ENCODE results near the gene TAF1C.
"Not testable (repeated sequence)": the region's sequence is repeated elsewhere in the genome, so short reads cannot be mapped to it uniquely, and the experiment has no call there.

TAF1C gene

GRCh38 chr16:84225126-84225525 lies 38.3 kb upstream of the TAF1C start:
- Histone ChIP-seq H3K4me3 (replicated peaks; ENCODE audit: low read depth, low read length) (no peak overlapping the region), H3K36me3 (ENCODE audit: control insufficient read depth, insufficient read depth, low read length) (no peaks in the 10 kb centered on the region), H3K27me3 (replicated peaks; ENCODE audit: control insufficient read depth, insufficient read depth, low read length) (no peaks in the 10 kb centered on the region; the same call in 1 of the 2 replicates)
- no peak for TF ChIP-seq CTCF (IDR thresholded peaks at IDR 0.05; ENCODE audit: insufficient read depth, low read length, poor library complexity, severe bottlenecking)
- DNase-seq (ENCODE audit: extremely low read depth, insufficient read length): no peak

DNA sequence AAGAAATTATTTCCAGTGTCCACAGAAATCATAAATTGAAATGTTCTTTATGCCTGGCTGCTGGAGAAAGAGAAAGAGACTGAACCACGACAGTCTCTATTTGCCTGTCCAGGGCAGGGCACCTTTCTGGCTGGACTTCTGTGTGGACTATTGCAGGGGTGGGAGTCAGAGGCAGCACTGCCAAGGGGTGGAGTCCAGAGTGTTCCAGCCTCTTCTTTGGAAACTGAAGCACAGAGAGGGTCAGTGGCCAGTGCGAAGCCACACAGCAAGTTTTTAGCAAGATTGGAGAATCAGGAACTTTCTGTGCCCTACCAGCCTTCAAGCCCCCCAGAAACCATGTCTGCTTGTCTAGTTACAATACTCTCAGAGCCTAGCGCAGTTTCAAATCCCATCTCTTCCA lies 37.7 kb upstream of the TAF1C start:
- Histone ChIP-seq H3K36me3 (ENCODE audit: control insufficient read depth, insufficient read depth, low read length) (no peaks in the 10 kb centered on the region), H3K4me3 (replicated peaks; ENCODE audit: low read depth, low read length) (no peak overlapping the region), H3K27me3 (replicated peaks; ENCODE audit: control insufficient read depth, insufficient read depth, low read length) (no peaks in the 10 kb centered on the region; the same call in 1 of the 2 replicates)
- TF ChIP-seq CTCF (IDR thresholded peaks at IDR 0.05; ENCODE audit: insufficient read depth, low read length, poor library complexity, severe bottlenecking): no peak
- DNase-seq (ENCODE audit: extremely low read depth, insufficient read length): no peak

GRCh38 chr16:84223456-84223855 lies 36.6 kb upstream of the TAF1C start:
- TF ChIP-seq CTCF (IDR thresholded peaks at IDR 0.05; ENCODE audit: insufficient read depth, low read length, poor library complexity, severe bottlenecking): no peak

GRCh38 chr16:84220851-84221250 lies 34.0 kb upstream of the TAF1C start:
- H3K4me3 ChIP-seq (replicated peaks; ENCODE audit: low read depth, low read length): no peak overlapping the region
- no peak for TF ChIP-seq CTCF (IDR thresholded peaks at IDR 0.05; ENCODE audit: insufficient read depth, low read length, poor library complexity, severe bottlenecking)
- no peak for DNase-seq (ENCODE audit: extremely low read depth, insufficient read length)
- H3K36me3 ChIP-seq (ENCODE audit: control insufficient read depth, insufficient read depth, low read length): no peaks in the 10 kb centered on the region
- no peaks in the 10 kb centered on the region for H3K27me3 ChIP-seq (replicated peaks; ENCODE audit: control insufficient read depth, insufficient read depth, low read length)

More at GRCh38 chr16:84223456-84223855, 36.6 kb upstream of the TAF1C start:
- Histone ChIP-seq H3K36me3 (ENCODE audit: control insufficient read depth, insufficient read depth, low read length) (no peaks in the 10 kb centered on the region), H3K4me3 (replicated peaks; ENCODE audit: low read depth, low read length) (no peak overlapping the region), H3K27me3 (replicated peaks; ENCODE audit: control insufficient read depth, insufficient read depth, low read length) (no peaks in the 10 kb centered on the region; the same call in 1 of the 2 replicates)
- no peak for DNase-seq (ENCODE audit: extremely low read depth, insufficient read length)

- H3K4me3 ChIP-seq (replicated peaks; ENCODE audit: low read depth, low read length): no peak overlapping the region
- H3K27me3 ChIP-seq (replicated peaks; ENCODE audit: control insufficient read depth, insufficient read depth, low read length): no peaks in the 10 kb centered on the region
- no peak for DNase-seq (ENCODE audit: extremely low read depth, insufficient read length)
- TF ChIP-seq CTCF (IDR thresholded peaks at IDR 0.05; ENCODE audit: insufficient read depth, low read length, poor library complexity, severe bottlenecking): no peak
- no peaks in the 10 kb centered on the region for H3K36me3 ChIP-seq (ENCODE audit: control insufficient read depth, insufficient read depth, low read length)
These were observed 32.1 kb upstream of the TAF1C start for GRCh38 chr16:84218956-84219355.

GRCh38 chr16:84218176-84218823 lies 31.4 kb upstream of the TAF1C start:
- no peaks in the 10 kb centered on the region for H3K36me3 ChIP-seq (ENCODE audit: control insufficient read depth, insufficient read depth, low read length)
- no peak for TF ChIP-seq CTCF (IDR thresholded peaks at IDR 0.05; ENCODE audit: insufficient read depth, low read length, poor library complexity, severe bottlenecking)
- H3K4me3 ChIP-seq (replicated peaks; ENCODE audit: low read depth, low read length): no peak overlapping the region
- no peak for DNase-seq (ENCODE audit: extremely low read depth, insufficient read length)
- no peaks in the 10 kb centered on the region for H3K27me3 ChIP-seq (replicated peaks; ENCODE audit: control insufficient read depth, insufficient read depth, low read length)

DNA sequence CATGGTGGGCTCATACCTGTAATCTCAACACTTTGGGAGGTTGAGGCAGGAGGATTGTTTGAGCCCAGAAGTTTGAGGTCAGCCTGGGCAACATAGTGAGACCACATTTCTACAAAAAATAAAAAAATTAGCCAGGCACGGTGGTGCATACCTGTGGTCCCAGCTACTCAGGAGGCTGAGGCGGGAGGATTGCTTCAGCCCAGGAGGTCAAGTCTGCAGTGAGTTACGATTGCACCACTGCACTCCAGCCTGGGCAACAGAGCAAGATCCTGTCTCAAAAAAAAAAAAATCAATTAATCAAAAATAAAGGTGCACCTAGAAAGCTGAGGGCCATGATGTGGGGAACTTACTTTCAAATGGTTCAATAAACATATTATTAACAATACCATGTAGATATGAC lies 29.3 kb upstream of the TAF1C start:
- H3K27me3 ChIP-seq (replicated peaks; ENCODE audit: control insufficient read depth, insufficient read depth, low read length); DNase-seq (ENCODE audit: extremely low read depth, insufficient read length); H3K4me3 ChIP-seq (replicated peaks; ENCODE audit: low read depth, low read length); H3K36me3 ChIP-seq (ENCODE audit: control insufficient read depth, insufficient read depth, low read length): not testable (repeated sequence)
